ENCODE measurements around the gene GNAS.

The GNAS gene

DNA sequence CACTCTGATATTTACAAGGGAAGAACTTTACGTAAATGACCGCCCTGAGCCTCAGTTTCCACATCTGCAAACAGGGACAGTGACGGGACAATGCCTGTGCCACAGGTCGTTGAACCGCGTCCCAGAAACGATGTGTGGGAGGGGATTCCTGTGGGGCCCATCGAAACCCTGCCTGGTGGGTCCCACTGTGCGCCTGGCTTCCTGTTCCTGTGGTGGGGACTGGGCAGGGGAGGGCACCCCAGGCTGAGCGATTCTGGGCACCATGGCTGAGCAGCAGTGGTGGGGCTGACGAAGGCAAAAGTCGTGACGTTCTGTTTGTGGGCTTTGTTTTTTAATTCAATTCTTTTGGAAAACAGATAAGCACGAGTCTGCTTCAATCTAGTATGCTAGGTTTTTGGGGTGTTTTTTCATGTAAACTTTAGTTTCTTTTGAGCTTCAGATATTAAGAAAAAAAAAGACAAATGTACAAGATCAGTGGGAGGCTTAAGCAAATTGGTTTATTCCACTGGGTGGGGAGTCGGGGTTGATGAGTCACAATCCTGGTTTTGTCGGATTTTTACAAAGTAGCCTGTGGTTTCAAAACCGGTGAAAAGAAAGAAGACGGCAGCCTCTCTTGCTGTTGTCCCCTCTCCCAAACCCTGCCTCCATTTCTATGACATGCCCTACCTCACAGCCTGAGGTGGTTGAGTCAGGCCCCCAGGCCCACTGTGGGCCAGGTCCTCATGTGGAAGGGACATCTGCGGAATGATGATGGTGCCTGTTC lies 42.2 kb upstream of the GNAS start:
- Histone ChIP-seq H3K4me3 (IDR thresholded peaks at IDR 0.05; ENCODE audit: insufficient read depth, low read depth, low read length) (no peak overlapping the region), H3K27me3 (ENCODE audit: insufficient read depth, low read depth) (peaks cover 30% of the 10 kb centered on the region; the same call in 1 of the 2 replicates), H3K79me2 (ENCODE audit: insufficient read depth, low read depth) (no peaks in the 10 kb centered on the region), H3K4me1 (ENCODE audit: low read depth, poor library complexity, severe bottlenecking) (no peaks in the 10 kb centered on the region), H3K36me3 (ENCODE audit: insufficient read depth) (no peaks in the 10 kb centered on the region), H3K27ac (no peak overlapping the region), H2AFZ (ENCODE audit: low read depth) (no peak overlapping the region), H4K20me1 (ENCODE audit: insufficient read depth) (no peaks in the 10 kb centered on the region), H3K4me2 (no peak overlapping the region), H3K9ac (no peak overlapping the region)
- no peak for TF ChIP-seq CTCF (conservative IDR thresholded peaks at IDR 0.05; ENCODE audit: low read depth, low read length)

DNA sequence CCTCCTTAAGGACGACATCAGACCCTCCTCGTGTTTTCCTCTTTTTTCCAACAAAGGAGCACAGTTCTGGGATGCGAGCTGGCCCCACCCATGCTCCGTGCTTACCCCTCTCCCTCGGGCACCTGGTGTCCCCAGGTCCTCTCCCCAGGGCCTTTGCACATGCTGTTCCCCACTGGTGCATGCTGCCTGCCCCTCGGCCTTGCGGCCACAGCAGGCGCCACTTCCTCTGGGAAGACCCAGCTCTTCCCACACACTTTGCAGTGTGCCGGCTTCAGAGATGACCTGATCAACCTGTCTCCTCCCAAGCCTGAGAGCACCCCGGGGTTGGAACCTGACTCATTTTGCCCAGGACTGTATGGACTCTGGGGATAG lies 41.7 kb upstream of the GNAS start:
- no peak overlapping the region for H3K9ac ChIP-seq
- no peaks in the 10 kb centered on the region for H3K79me2 ChIP-seq (ENCODE audit: insufficient read depth, low read depth)
- no peak overlapping the region for H2AFZ ChIP-seq (ENCODE audit: low read depth)
- H3K4me2 ChIP-seq = no peak overlapping the region
- H3K4me1 ChIP-seq (ENCODE audit: low read depth, poor library complexity, severe bottlenecking) = no peaks in the 10 kb centered on the region
- peaks cover 25% of the 10 kb centered on the region; the same call in 1 of the 2 replicates for H3K27me3 ChIP-seq (ENCODE audit: insufficient read depth, low read depth)
- no peaks in the 10 kb centered on the region for H4K20me1 ChIP-seq (ENCODE audit: insufficient read depth)
- TF ChIP-seq CTCF (conservative IDR thresholded peaks at IDR 0.05; ENCODE audit: low read depth, low read length) = no peak
- no peak overlapping the region for H3K27ac ChIP-seq
- no peak overlapping the region for H3K4me3 ChIP-seq (IDR thresholded peaks at IDR 0.05; ENCODE audit: insufficient read depth, low read depth, low read length)
- no peaks in the 10 kb centered on the region for H3K36me3 ChIP-seq (ENCODE audit: insufficient read depth)

DNA sequence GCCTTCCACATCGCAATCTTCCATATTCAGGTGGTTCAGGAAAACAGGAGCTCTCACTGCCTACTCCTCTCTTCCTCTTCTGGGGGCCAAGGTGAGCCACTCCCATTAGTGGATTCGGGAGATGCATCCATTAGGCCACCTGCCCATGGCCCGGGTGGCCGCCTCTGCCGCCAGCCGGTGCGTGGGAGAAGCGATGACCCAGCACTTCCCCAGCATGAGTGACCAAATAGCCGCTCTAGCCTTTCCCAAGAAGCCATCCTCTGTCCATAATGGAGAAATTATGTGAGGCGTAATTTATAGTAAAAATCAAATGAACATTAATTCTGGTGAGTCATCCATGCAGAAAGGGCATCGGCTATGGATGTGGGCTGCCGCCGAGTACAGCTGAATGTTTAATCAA lies 41.2 kb upstream of the GNAS start:
- no peak overlapping the region for H3K4me3 ChIP-seq (IDR thresholded peaks at IDR 0.05; ENCODE audit: insufficient read depth, low read depth, low read length)
- H3K27me3 ChIP-seq (ENCODE audit: insufficient read depth, low read depth) = peaks cover 20% of the 10 kb centered on the region; the same call in 1 of the 2 replicates
- no peak overlapping the region for H3K9ac ChIP-seq
- no peak for TF ChIP-seq CTCF (conservative IDR thresholded peaks at IDR 0.05; ENCODE audit: low read depth, low read length)
- H3K4me2 ChIP-seq = no peak overlapping the region
- no peaks in the 10 kb centered on the region for H4K20me1 ChIP-seq (ENCODE audit: insufficient read depth)
- no peak overlapping the region for H3K27ac ChIP-seq
- H2AFZ ChIP-seq (ENCODE audit: low read depth) = no peak overlapping the region
- no peaks in the 10 kb centered on the region for H3K4me1 ChIP-seq (ENCODE audit: low read depth, poor library complexity, severe bottlenecking)
- H3K79me2 ChIP-seq (ENCODE audit: insufficient read depth, low read depth) = no peaks in the 10 kb centered on the region
- no peaks in the 10 kb centered on the region for H3K36me3 ChIP-seq (ENCODE audit: insufficient read depth)

- H3K27me3 ChIP-seq (ENCODE audit: insufficient read depth, low read depth) = peaks cover 12% of the 10 kb centered on the region; the same call in 1 of the 2 replicates
Measured at GRCh38 chr20:58813369-58813768, 39.1 kb upstream of the GNAS start.

More at GRCh38 chr20:58813369-58813768, 39.1 kb upstream of the GNAS start:
- no peak overlapping the region for H3K4me2 ChIP-seq
- TF ChIP-seq CTCF (conservative IDR thresholded peaks at IDR 0.05; ENCODE audit: low read depth, low read length) = no peak
- H4K20me1 ChIP-seq (ENCODE audit: insufficient read depth) = no peaks in the 10 kb centered on the region
- H3K4me1 ChIP-seq (ENCODE audit: low read depth, poor library complexity, severe bottlenecking) = no peaks in the 10 kb centered on the region
- no peaks in the 10 kb centered on the region for H3K79me2 ChIP-seq (ENCODE audit: insufficient read depth, low read depth)
- H3K36me3 ChIP-seq (ENCODE audit: insufficient read depth) = no peaks in the 10 kb centered on the region
- H3K27ac ChIP-seq = no peak overlapping the region
- H3K4me3 ChIP-seq (IDR thresholded peaks at IDR 0.05; ENCODE audit: insufficient read depth, low read depth, low read length) = no peak overlapping the region
- H3K9ac ChIP-seq = no peak overlapping the region
- H2AFZ ChIP-seq (ENCODE audit: low read depth) = no peak overlapping the region

Data from KMS-11 (cell line).